ENCODE measurements around the gene FBP1.

Gene FBP1

DNA sequence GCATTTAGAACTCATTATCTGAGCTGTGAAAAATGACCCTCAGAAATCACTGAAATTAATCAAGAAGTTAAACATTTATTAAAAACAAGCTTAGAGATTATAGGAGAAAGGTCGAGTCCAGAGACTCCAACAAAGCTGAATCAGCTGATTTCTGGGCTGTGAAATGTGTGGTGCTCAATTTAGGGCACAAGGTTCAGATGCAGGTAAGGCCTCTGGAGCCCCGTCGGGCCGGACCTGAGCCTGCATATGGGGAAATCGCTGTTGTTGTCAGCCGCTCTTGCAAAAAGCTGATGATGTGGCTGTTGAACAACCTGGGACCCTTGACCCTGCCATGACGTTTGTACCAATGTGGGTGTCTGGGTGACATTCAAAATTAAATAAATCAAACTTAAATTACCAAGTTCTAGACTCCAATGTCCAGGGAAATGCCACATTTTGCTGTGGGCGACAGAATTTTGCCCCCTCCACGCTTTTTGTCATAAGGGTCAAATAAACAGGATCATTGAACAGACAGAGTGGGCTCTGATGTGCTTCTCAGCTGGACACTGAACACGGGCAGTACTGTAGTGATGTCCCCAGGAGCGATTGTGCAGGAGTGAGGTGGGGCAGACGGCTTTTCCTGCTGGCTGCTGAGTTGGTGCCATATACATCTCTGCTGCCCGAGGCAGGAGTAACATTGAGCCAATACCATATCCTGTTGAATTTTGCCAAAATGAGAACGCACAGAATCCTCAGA, 27.2 kb upstream of the FBP1 start:
- Mint-ChIP-seq H3K27ac (no peak overlapping the region), H3K4me3 (no peak overlapping the region)

DNA sequence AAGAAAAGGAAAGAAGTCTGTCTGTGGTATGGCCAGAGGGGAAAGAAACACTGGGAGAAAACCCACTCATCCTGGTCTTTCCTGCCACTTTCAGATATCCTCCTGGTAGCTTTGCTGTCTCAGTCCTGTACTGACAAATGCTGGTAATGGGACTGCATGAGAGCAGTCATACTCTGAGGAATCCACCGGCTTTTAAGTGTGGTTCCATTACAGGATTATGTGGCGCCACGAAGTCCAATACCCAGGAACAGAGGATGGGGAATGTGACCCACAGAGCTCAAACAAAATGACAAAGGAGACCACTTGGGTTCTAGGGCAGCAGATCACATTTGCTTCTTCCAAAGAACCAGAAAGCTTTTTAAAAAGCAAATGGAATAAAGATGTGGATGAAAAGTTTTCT, 26.3 kb upstream of the FBP1 start:
- ATAC-seq: no peak
- no peaks in the 10 kb centered on the region for H3K4me1 Mint-ChIP-seq
- no peak overlapping the region for H3K27ac Mint-ChIP-seq
- no peaks in the 10 kb centered on the region for H3K9me3 Mint-ChIP-seq
- peaks cover 27% of the 10 kb centered on the region for H3K27me3 Mint-ChIP-seq
- H3K36me3 Mint-ChIP-seq: no peaks in the 10 kb centered on the region
- no peak overlapping the region for H3K4me3 Mint-ChIP-seq

More for the DNA sequence above, 27.2 kb upstream of the FBP1 start:
- peaks cover 27% of the 10 kb centered on the region for H3K27me3 Mint-ChIP-seq
- H3K9me3 Mint-ChIP-seq: no peaks in the 10 kb centered on the region
- no peaks in the 10 kb centered on the region for H3K36me3 Mint-ChIP-seq
- no peak for ATAC-seq
- H3K4me1 Mint-ChIP-seq: no peaks in the 10 kb centered on the region

DNA sequence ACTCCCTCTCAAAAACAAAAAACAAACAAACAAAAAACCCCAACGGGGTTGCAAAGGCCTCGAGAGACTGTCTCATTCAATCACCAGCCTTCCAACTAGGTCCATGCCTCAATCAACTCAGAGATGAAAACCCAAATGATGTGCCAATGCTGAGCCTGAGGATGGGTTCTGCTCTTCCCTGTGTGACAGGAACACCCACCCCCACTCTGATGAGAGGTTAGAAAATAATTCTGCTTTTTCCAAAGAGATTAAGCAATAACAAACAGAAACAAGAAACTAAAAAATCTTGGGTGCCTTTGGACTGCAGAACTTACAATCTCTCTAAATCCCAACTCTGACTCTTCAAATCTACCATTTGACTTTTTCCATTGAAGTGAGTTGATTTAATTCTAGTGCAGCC, 25.5 kb upstream of the FBP1 start:
- no peaks in the 10 kb centered on the region for H3K4me1 Mint-ChIP-seq
- no peak for ATAC-seq
- H3K27ac Mint-ChIP-seq: no peak overlapping the region
- H3K9me3 Mint-ChIP-seq: no peaks in the 10 kb centered on the region
- H3K27me3 Mint-ChIP-seq: peaks cover 27% of the 10 kb centered on the region
- H3K36me3 Mint-ChIP-seq: no peaks in the 10 kb centered on the region
- H3K4me3 Mint-ChIP-seq: no peak overlapping the region

DNA sequence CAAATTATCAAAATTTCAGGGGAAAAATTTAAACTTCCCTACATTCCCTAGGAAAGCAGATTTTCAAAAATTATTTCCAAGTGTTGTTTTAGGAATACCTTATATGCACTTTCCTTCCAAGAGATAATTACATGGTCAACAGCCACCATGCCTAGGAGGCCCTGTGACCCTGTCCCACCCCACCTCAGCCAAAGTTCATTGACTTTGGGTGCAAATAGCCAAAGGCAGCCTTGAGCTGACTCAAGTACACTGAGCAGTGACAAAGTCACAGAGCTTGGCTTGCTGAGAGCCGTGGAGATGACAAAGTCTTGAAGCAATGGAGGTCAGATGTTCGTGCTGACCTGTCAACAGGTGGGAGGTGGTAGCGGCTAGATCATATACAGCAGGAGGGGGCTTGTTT, 24.3 kb upstream of the FBP1 start:
- ATAC-seq: no peak
- H3K36me3 Mint-ChIP-seq: no peaks in the 10 kb centered on the region
- H3K27me3 Mint-ChIP-seq: peaks cover 27% of the 10 kb centered on the region
- H3K4me1 Mint-ChIP-seq: no peaks in the 10 kb centered on the region
- H3K27ac Mint-ChIP-seq: no peak overlapping the region
- no peaks in the 10 kb centered on the region for H3K9me3 Mint-ChIP-seq
- no peak overlapping the region for H3K4me3 Mint-ChIP-seq

DNA sequence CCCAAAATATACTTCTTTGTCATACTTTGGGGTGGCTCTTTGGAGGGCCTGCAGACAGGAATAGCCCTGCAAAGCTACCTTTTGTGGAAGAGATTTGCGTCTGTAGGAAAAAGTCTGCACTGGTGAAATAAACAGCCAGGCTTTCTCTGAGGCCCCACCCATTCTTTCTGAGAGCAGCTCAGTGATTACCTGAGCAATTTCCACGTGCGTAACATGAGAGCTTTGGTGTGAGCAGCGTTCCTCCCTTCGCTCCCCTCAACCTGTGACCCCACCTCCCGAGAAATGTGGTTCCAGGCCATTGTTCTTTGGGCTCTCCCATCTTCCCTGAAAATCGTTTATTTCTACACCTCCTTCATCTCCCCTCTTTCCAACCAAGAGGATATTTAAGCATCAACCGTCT, 23.8 kb upstream of the FBP1 start:
- H3K4me3 Mint-ChIP-seq: no peak overlapping the region
- ATAC-seq: no peak

DNA sequence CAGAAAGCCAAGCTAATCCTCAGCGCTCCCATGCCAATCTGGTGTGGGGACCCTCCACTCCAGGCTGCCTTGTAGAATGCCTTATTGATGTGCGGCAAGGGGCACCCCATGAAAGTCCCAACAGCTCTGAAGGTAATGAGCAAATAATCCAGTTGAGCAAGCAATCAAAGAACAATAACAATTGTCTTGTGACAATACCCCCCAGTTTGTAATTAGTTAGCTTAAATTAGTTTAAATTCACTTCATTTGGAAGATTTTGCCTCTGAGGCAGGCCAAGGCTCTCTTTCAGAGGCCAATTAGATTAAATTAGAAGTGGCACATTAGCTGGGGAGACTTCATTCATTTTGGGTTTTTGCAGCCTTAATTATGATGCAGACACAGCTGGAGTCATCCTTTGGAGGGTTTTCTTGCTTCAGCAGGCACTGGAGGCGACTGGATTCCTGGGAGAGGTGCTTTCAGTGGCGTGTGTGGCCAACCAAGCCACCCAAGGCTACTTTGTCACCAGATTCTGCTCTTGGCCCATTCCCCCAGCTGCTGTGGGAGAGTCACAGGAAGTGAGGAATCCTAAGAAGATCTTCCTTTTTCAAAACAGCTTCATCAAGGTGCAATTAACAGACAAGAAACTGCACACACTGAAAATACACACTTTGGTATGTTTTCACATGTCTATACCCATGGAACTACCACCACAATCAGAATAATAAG, 17.9 kb upstream of the FBP1 start:
- no peak overlapping the region for H3K4me3 Mint-ChIP-seq
- no peaks in the 10 kb centered on the region for H3K36me3 Mint-ChIP-seq
- peaks cover 12% of the 10 kb centered on the region for H3K4me1 Mint-ChIP-seq
- H3K27me3 Mint-ChIP-seq: no peaks in the 10 kb centered on the region
- H3K27ac Mint-ChIP-seq: peak overlapping the region; percentile 95
- no peaks in the 10 kb centered on the region for H3K9me3 Mint-ChIP-seq
- ATAC-seq: no peak

More for the DNA sequence above, 23.8 kb upstream of the FBP1 start:
- Mint-ChIP-seq H3K36me3 (no peaks in the 10 kb centered on the region), H3K27ac (no peak overlapping the region), H3K9me3 (no peaks in the 10 kb centered on the region), H3K4me1 (no peaks in the 10 kb centered on the region), H3K27me3 (peaks cover 27% of the 10 kb centered on the region)

DNA sequence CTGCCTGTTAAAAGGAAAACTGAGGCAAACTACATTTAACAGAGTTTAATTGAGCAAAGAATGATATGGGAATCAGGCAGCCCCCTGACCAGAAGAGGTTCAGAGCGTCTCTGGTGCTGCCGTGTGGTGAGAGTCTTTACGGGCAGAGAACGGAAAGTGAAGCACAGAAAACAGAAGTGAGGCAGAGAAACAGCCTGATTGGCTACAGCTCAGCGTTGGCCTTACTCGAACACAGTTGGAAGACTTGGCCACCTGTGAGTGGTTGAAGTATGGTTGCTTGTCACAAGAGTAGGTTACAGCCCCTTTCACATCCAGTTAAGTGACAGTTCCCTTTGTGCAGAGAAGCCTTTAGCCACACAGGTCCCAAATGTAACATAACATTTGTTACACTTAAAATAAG, 16.9 kb upstream of the FBP1 start:
- no peaks in the 10 kb centered on the region for H3K36me3 Mint-ChIP-seq
- peak overlapping the region; percentile 95 for H3K27ac Mint-ChIP-seq
- H3K9me3 Mint-ChIP-seq: no peaks in the 10 kb centered on the region
- H3K4me3 Mint-ChIP-seq: peak overlapping the region; percentile 85
- peak; percentile 100 for ATAC-seq
- H3K4me1 Mint-ChIP-seq: peaks cover 12% of the 10 kb centered on the region
- H3K27me3 Mint-ChIP-seq: no peaks in the 10 kb centered on the region

DNA sequence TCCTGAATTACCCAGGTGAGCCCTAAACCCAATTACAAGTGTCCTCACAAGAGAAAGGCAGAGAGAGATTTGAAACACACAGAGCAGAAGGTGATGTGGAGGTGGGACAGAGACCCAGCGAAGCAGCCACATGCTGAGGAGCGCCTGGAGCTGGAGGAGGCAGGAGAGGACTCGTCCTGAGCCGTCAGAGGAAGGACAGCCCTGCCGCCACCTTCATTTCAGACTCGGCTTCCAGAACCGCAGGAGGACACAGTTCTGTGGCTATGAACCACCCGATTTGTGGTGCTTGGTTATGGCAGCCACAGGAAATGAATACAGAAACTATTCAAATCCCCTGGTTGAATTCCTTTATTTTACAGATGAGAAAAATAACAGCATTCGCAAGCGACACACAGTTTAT, 16.4 kb upstream of the FBP1 start:
- Mint-ChIP-seq H3K36me3 (no peaks in the 10 kb centered on the region), H3K27ac (peak overlapping the region; percentile 95), H3K4me1 (peaks cover 12% of the 10 kb centered on the region), H3K27me3 (no peaks in the 10 kb centered on the region), H3K9me3 (no peaks in the 10 kb centered on the region), H3K4me3 (peak overlapping the region; percentile 85)
- peak; percentile 3 for ATAC-seq

DNA sequence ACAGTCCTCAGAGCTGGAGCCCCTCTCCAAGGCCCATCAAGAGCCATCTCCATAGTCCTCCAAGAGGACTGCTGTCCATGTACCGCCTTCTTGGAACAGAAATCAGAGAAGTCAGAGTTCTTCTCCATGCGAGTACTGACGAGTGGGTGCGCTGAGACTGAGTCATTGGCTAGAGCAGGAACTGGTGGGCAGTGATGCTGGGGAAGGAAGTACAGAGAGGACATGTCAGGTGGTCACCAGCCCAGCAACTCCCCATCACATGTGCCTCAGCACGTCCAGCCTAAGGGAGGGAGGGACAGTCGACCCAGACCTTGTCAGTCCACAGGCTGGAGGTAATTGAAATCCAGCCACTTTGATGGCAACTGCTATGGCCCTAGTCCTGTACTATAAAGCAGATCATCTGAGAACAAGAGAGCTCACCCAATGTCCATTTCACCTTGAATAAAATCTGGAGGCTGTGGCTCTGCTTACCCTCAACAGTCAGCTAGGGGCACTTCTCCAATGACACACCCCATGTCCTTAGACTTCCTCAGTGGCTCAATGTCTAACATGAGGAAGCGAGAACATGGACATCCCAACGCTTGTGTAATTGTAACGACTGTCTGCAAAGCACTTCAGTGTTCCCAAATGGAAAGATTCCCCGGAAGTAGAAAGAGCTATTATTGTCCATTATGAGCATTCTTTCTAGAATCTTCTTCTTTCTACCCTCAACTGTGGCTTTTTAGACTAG, 15.0 kb upstream of the FBP1 start:
- H3K4me3 Mint-ChIP-seq: no peak overlapping the region
- no peak overlapping the region for H3K27ac Mint-ChIP-seq
- no peak for ATAC-seq
- H3K27me3 Mint-ChIP-seq: no peaks in the 10 kb centered on the region
- H3K9me3 Mint-ChIP-seq: no peaks in the 10 kb centered on the region
- no peaks in the 10 kb centered on the region for H3K36me3 Mint-ChIP-seq
- H3K4me1 Mint-ChIP-seq: peaks cover 12% of the 10 kb centered on the region

DNA sequence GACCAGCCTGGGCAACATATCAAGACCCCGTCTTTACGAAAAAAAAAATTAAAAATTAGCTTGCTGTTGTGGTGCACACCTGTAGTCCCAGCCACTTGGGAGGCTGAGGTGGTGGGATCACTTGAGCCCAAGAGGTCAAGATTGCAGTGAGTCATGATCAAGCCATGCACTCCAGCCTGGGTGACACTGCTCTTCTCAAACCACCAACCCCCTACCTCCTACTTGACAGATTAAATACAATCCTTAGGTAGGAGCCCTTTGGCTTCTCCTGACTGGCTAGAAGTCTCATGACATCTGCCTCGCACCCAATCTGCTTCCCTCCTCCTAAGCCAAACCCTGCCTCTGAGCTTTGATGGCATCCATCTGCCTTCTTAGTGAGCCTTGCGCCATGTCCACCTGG, 11.6 kb upstream of the FBP1 start:
- H3K27me3 Mint-ChIP-seq: no peaks in the 10 kb centered on the region

DNA sequence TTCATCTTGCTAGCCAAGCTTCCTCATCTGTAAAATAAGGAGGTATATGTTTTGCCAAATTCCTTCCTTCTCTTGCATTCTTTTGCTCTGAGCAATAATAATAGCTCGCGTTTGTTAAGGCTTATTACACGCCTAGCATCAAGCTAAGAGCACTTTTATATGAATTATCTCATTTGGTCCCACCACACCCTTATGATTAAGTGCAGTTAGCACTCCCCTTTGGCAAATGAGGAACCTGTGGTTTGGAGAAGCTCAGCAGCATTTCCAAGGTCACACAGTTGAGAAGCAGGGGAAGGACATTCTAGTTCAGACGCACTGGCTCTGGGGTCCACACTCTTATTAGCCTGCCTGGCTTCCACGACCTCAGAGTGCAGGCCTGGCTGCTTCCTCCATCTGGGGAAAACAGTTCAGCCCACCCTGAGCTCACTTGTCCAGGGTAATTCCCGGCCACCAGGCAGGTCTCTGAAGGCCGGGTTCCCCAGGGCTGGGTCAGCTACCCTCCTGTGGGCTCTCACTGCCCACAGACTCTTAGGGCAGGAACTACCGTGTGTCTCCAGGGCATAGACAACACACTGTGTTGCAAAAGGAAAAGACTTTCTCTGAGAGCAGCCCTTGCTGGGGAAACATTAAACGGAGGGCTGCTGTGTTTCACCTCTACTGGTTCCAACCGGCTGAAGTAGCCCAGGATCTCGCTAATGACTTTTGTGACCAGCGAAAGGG, 9.9 kb upstream of the FBP1 start:
- Mint-ChIP-seq H3K9me3 (no peaks in the 10 kb centered on the region), H3K36me3 (no peaks in the 10 kb centered on the region), H3K4me3 (no peak overlapping the region), H3K4me1 (no peaks in the 10 kb centered on the region), H3K27ac (no peak overlapping the region), H3K27me3 (no peaks in the 10 kb centered on the region)
- ATAC-seq: no peak

More for the DNA sequence above, 11.6 kb upstream of the FBP1 start:
- Mint-ChIP-seq H3K36me3 (no peaks in the 10 kb centered on the region), H3K27ac (no peak overlapping the region), H3K4me3 (no peak overlapping the region), H3K4me1 (peaks cover 7% of the 10 kb centered on the region), H3K9me3 (no peaks in the 10 kb centered on the region)
- ATAC-seq: no peak

DNA sequence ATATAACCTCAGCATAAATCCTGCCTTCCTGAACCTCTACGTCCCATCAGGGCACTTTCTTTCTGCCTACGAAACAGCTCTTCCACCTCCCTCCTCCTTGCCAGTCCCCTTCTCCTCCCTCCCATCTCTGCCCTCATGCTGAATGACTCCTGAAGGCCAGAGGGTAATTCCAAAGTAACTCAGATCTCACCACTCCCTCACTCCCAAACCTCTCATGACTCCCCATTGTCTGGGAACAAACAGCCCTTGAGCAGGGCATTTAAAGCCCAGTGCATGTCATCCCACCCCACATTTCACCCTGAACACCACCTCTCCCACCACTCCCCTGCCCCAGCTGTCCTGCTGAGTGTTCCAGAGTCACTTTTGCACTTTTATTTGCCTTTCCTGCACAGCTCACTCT, 8.9 kb upstream of the FBP1 start:
- Mint-ChIP-seq H3K9me3 (no peaks in the 10 kb centered on the region), H3K4me3 (no peak overlapping the region), H3K36me3 (no peaks in the 10 kb centered on the region), H3K27me3 (no peaks in the 10 kb centered on the region), H3K4me1 (no peaks in the 10 kb centered on the region), H3K27ac (no peak overlapping the region)
- ATAC-seq: no peak

DNA sequence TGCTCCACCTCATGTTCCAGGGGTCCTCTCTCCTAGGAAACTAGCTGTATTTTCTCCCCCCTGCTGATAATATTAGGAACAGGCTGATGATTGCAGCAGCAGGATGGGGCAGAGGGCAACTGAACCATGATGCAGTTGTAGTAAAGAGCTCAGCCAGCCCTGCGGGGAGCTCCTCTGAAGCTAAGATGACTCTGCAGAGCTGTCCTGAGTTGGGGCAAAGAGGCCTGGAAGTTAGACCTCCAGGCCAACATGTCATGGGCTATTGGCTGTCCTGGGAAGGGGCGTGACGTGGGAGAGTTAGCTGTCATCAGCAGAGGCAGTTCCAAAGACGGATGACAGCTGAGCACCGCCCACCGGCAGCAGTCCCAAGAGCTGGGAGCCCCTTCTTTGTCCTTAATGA, 6.6 kb upstream of the FBP1 start:
- Mint-ChIP-seq H3K36me3 (no peaks in the 10 kb centered on the region), H3K4me3 (no peak overlapping the region), H3K27me3 (no peaks in the 10 kb centered on the region), H3K9me3 (no peaks in the 10 kb centered on the region), H3K27ac (no peak overlapping the region), H3K4me1 (no peaks in the 10 kb centered on the region)
- ATAC-seq: no peak

DNA sequence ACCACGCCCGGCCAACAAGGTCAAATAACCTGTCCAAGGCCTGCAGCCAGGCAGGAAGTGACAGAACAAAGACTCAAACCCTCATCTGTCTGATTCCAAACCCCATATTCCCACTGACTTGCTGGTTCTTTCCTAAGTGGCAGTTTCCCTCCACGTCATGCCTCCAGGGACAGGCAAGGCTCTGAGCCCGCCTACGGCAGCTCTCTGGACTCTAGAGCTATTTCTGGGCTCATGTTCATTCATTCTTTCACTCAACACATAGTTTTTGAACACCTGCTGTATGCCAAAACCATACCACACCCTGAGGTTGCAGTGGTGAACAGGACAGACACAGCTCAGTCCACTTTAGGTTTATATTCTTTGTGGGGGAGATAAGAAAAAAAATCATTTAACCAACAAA, 5.2 kb upstream of the FBP1 start:
- no peaks in the 10 kb centered on the region for H3K36me3 Mint-ChIP-seq
- H3K4me1 Mint-ChIP-seq: no peaks in the 10 kb centered on the region
- H3K27me3 Mint-ChIP-seq: no peaks in the 10 kb centered on the region
- ATAC-seq: no peak
- H3K9me3 Mint-ChIP-seq: no peaks in the 10 kb centered on the region
- H3K27ac Mint-ChIP-seq: no peak overlapping the region
- H3K4me3 Mint-ChIP-seq: no peak overlapping the region

DNA sequence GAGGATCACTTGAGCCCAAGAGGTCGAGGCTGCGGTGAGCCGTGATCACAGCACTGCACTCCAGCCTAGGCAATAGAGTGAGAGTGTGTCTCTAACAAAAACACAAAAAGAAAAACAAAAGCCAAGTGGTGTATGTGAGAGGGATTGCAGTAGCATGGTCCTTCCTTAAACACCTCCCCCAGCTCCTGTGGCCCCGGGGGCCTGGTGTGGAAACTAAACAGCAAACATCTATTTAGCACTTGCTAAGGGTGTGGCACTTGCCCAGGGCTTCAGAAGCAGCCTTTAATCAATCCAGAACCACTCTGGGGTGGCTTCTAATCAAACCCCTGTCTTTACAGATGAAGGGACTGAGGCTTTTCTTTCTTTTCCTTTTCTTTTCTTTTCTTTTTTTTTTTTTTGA, 4.4 kb upstream of the FBP1 start:
- H3K36me3 Mint-ChIP-seq: no peaks in the 10 kb centered on the region
- no peak overlapping the region for H3K27ac Mint-ChIP-seq
- H3K27me3 Mint-ChIP-seq: no peaks in the 10 kb centered on the region

More for the DNA sequence above, 4.4 kb upstream of the FBP1 start:
- Mint-ChIP-seq H3K4me3 (no peak overlapping the region), H3K9me3 (no peaks in the 10 kb centered on the region), H3K4me1 (peaks cover 7% of the 10 kb centered on the region)
- no peak for ATAC-seq

Data from stimulated activated memory B cell treated with anti-CD40 and anti-IgM and Interleukin-4, amounts not matched to agents 10 μg/mL and 1 μg/mL and 100 μg/mL, for 72 hours (primary cell).